HG03520 (cell line): ENCODE data around the gene TRIM54.
"Not testable (repeated sequence)": the region's sequence is repeated elsewhere in the genome, so short reads cannot be mapped to it uniquely, and the experiment has no call there.

Experiments used
- ATAC-seq: cut with Tn5 transposase; IDR thresholded peaks from one replicate; pipeline ENCODE4 v1.9.1; 2021; ENCODE audit warnings: mild to moderate bottlenecking, moderate library complexity; ENCODE audit not compliant: unreplicated experiment

Gene TRIM54

DNA sequence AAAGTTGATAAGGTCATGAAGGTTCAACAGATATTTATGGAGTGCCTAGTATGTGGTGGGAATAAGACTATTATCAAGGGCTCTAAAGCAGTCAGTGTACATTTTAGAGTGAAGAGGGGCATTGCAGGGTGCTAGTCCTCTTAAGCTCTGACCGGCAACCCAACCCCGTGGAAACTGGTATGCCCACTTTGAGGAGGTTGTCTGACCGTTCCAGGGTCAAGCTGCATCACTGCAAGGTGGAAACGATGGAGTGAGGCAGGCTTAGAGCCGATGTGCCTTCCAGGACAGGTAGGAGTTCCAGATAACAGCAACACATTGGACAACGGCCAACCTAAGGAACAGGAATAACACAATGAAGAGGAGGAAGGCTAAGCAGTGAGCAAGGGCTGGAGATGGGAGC lies 27.4 kb downstream of the TRIM54 start:
- no peak for ATAC-seq

DNA sequence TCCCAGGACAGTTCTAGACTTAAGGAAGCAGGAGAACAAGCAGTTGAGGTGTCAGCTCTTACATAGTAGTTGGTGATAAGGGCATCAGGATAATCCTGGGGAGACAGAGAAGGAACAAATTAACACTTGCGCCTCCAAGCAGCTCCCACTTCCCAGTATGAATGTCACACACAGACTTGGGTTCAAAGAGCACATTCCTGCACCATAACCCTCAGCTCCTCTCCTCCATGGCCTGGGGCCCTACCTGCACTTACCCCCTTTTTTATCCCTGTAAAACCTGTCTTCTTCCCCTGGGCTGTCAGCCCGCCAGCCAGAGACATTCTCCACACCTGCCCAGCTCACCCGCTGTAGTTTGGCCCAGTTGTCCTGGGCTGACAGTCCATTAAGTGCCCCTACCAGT lies 29.9 kb downstream of the TRIM54 start:
- ATAC-seq: no peak

DNA sequence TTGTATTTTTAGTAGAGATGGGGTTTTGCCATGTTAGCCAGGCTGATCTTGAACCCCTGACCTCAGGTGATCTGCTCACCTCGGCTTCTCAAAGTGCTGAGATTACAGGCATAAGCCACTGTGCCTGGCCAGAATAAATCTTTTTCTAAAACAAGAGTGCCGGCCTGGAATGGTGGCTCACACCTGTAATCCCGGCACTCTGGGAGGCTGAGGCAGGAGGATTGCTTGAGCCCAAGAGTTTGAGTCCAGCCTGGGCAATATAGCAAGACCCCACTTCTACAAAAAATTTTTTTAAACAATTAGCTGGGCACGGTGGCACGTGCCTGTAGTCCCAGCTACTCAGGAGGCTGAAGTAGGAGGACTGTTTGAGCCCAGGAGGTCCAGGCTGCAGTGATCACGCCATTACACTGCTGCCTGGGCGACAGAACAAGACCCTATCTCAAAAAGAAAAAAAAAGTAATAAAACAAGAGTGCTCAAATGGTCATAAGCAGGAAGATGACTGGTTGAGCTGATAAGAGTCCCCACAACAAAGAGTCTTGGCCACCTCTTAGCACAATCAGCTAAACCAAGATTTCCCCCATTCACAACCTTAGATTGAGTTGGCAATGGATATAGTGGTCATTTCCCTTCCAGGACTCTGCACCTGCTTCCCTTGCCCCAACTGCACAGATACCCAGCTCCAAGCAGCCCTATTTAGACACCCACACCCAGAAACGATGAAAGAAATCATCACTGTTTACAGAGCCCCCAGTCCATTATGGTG lies 31.8 kb downstream of the TRIM54 start:
- ATAC-seq: no peak

DNA sequence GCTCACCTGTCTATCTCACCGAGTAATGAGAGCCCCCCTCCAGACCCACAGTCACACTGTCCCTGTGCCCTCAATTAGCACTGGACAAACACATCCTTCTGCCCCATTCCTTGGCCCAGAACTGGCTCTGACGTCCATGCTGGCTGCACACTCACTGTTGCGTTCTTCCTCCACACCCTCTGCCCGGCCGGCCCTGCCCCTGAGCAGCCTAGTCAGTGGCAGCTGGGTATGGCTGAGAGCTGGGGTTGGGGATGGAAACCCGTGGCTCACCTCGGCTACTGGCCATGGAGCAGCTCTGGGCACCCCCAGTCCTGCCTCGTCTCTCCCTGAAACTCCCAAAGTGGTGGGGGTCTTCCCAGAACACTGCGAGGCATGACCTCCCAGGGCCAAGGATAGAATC lies 32.5 kb downstream of the TRIM54 start:
- no peak for ATAC-seq

DNA sequence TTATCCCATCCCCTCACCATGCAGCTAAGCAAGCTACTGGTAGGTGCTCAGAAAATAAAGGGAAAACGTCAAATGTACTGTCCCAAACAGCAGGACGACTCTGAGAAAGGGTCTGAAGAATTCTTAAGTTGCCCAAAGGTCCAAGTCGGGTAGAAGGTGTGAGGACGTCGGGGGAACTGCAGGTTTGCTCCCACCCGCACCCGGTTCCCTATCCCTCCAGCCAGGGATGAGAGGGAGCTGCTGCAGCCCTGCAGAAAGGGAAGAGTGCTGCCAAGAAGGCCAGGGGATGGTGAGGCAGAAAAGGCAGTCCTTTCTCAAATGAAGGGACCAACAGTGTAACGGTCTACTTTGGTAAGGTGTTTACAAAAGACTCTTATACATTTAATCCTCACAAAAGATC lies 32.9 kb downstream of the TRIM54 start:
- ATAC-seq: no peak

DNA sequence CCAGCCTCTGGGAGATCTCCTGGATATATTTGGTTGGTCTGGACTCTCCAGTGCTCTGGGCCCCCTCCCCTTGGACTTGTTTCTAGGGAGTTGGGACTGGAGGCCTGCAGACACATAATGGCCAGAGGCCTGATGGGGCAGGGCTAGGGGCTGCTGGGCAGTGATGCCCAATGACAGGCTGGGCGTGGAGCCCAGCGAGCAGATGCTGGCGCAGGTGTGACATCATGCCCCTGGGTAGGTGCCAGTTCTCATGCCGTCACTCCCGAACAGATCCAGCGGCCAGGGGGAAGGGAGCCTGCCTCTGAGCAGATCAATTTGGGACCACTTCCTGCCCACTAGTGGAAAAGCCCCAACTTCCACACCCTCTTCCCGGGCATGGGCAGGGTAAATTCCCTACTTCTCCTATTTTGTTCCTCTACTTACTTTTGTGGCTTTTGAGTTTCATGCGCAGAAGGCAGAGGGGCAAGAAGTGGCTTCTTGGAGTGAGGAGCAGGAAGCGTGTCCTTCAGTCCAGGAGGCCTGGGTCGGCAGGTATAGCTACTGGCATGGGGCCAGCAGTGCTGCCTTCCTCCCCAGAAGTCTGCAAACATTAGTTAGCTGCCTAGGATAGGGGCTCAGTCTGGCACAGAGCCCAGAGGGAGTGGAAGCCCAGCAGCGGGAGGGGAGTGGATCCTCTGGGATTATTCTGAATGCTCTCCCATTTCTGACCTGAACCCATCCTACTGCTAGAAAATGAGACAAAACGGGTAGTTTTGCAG lies 34.6 kb downstream of the TRIM54 start:
- ATAC-seq: no peak

DNA sequence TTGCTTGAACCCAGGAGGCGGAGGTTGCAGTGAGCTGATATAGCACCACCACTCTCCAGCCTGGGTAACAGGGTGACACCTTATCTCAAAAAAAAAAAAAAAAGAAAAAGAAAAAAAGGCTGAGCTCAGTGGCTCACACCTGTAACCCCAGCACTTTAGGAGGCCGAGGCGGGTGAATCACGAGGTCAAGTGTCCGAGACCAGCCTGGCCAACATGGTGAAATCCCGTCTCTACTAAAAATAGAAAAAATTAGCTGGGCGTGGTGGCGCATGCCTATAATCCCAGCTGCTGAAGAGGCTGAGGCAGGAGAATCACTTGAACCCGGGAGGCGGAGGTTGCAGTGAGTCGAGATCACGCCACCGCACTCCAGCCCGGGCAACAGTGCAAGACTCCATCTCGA lies 37.6 kb downstream of the TRIM54 start:
- ATAC-seq: not testable (repeated sequence)

DNA sequence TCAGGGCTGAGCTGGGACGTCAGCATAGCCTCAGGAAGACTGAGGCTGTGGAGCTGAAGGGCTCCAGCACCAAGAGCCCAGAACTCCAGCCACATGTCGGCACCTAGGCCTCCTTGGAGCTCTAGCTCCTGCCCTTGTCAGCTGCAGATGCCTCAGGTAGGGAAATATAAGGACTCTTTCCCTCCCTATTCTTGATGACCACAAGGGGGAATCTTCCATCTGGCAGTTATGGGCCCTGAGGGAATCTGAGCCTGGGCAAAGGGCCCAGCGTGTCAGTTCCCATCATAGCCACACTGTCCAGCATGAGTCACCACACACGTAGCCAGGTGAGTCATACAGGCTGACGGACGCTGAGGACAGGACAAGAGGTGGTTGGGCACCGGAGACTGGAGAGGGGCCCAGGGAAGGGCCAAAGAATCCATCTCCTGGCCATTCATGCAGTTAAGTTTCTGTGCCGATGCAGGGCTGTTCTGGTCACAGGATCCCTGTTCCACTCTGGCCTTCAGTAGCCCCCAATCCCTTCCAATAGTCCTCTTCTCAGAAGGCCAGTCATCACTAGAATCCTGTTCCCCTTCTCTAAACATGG lies 38.8 kb downstream of the TRIM54 start:
- no peak for ATAC-seq

DNA sequence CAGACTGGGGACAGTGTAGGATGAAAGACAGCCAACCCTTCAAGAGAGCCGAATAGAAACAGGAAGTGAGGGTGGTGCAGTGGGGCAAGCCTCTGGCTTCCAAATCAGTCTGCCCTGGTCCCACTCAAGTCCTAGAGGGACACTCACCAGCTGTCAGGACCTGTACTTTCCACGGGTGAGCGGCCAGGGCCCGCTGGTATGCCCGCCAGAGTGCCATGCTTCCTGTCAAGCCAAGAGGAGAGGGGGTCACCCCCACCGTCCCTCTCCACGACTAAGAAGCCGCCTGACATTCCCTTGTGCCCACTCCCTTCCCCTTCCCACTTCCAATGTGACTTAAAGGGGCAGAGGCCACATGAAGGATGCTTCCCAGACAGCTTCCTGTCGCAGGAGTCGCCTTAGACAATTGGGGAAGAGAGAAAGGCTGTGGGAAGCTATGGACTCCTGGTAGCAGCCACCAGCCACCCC lies 40.1 kb downstream of the TRIM54 start:
- ATAC-seq: no peak

DNA sequence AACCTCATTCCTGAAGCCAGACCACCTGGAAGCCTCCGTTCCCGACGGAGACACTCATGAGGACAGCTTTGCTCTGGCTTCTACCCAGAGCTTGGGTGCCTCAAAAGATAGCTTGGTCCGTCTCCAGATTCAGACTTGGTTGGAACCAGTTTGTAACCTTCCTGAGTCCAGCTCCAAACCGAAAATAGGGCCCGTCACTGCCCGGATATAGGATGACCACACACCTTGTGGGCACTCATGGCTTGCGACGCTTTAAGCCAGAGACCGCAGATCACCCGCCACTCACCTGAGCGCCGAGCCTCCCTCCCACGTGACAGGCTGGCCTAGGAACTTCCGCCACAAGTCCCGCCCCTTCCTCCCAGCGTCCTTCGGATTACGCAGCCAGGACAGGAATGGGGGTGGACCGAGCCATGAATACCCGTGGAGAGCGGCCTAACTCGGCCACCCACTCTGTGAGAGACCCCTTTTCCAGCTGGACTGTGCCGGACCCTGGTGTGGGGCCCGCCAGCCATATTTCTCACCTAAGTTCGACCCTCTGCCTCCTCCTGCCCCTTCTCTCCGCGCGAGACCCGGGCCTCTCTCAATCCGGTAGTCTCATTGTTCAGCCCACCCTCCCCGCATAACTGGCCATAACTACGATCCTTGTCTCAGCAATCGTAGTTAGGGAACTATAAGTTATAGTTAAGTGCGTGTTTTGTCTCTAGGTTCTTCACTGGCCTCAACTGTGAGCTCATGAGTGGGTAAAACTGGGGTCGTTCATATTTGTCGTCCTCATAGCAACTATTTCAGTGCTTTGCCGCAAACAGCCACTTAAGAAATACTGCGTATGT lies 40.8 kb downstream of the TRIM54 start, which contains the start of gene MPV17:
MPV17 (minus strand) TSS at position 332 of the 830 bp plus-strand sequence. CDS start 580 bp downstream, outside the sequence.
- ATAC-seq: peak; percentile 89

DNA sequence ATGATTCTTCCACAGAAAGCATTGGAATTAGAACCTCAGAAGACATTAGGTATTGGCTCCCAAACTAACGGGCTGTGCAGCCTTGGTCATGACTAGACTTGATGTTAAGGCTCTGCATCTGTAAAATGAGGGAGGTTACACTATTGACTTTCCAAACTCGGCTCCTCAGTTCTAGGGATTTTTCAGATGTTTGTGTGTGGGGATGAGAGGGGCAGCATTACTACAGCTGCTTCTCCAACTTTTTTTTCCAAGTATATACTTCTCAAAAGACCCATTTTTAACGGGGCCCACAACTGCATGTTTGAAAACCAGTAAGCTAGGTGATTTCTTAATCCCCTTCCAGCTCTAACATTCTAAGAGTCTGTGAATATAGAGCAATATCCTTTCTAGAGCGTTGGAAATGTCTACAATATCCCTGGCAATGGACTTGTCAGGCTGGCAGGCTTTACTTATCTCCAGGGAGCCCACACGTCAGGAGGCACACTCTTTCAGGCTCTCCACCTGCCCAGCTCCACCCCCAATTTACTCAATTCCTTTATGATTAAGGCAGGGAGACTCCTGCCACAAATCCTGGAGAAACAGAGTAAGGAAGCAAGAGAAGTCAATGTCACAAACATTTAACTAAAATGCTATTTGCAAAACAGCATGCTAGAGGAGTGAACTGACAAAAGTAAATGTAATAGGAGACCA lies 41.5 kb downstream of the TRIM54 start:
- no peak for ATAC-seq

DNA sequence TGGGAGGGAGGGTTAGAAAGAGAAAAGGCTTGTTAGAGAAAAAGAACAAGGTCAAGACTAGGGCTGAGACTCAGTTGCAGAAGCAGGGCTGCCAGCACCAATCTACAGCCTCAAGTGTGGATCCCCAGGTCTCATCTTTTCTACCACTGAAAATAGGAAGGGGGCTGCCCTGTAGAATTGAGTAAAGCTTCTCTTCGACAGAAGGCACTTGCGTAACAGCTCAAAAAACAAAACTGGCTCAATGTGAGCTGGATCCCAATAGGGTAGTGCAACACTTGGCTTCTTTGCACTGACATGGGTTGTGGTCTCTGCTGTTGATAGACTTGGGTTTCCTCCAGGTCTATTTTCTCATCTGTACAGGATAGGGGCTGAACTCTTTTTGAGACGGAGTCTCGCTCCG lies 42.5 kb downstream of the TRIM54 start:
- no peak for ATAC-seq

DNA sequence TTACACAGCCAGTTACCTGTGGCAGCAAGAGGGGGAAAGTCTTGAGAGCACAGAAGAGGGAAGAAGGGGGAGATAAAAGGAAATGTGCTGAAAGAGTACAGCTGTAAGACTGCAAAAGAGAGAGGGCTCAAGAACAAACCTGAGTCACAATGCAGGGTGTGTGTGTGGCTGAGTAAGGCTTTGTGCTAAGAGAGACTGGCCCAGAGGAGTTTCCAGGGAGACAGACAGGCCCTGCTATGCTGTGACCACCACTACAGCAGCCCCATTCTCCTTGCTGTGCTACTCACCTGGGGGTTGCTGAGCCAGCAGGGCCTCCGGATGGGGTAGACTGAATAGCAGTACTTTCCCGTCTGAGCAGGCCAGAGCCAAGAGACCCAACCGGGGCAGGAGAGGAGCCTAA lies 53.1 kb downstream of the TRIM54 start:
- ATAC-seq: no peak

DNA sequence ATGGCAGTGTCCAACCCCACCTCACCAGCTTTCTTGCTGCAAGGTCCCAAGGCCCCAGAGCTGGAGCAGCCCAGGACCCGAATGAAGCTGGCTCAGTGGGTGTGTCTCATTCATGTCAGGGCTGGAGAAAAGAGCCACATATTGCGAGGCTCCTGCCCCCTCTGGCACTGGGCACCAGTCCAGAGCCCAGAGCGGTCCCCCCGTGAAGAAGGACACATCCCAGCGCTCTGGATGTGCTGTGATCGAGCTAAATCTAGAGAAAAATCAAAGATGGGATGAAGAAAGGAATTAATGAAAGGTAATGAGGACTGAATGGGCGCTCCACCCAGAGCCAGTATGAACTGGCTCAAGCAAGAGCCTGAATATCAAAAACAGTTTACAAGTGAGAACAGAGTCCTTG lies 53.9 kb downstream of the TRIM54 start:
- no peak for ATAC-seq

DNA sequence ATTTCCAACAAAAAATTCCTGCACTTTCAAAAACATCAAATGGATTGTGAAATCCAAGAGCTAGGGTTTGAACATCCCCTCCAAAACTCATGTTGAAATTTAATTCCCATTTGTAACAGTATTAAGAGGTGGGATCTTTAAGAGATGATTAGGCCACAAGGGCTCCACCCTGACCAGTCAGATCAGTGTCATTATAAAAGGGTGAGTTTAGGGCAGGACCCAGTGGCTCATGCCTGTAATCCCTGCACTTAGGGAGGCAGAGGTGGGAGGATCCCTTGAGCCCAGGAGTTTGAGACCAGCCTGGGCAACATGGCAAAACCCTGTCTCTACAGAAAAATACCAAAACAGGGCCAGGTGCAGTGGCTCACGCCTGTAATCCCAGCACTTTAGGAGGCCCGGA lies 65.4 kb downstream of the TRIM54 start:
- ATAC-seq: no peak

DNA sequence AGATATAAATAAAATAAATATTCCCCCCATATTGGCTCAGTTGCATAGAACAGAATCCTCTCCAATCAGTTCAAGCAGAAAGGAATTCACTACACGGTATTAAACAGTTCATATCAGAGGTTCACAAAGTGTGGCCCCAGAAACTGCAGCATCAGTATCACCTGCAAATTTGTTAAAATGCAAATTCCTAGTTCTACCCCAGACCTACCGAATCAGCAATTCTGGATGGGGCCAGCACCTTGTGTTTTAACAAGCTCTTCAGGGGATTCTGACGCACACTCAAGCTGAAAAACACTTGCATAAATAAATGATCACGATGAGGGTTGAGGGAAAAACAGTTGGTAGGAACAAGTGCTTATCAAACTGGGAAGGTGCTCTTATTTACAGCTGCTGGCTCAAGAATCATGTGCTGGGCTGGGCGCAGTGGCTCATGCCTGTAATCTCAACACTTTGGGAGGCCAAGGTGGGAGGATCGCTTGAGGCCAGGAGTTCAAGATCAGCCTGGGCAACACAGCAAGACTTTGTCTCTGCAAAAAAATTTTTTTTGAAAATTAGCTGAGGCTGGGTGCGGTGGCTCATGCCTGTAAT lies 68.0 kb downstream of the TRIM54 start:
- ATAC-seq: no peak

DNA sequence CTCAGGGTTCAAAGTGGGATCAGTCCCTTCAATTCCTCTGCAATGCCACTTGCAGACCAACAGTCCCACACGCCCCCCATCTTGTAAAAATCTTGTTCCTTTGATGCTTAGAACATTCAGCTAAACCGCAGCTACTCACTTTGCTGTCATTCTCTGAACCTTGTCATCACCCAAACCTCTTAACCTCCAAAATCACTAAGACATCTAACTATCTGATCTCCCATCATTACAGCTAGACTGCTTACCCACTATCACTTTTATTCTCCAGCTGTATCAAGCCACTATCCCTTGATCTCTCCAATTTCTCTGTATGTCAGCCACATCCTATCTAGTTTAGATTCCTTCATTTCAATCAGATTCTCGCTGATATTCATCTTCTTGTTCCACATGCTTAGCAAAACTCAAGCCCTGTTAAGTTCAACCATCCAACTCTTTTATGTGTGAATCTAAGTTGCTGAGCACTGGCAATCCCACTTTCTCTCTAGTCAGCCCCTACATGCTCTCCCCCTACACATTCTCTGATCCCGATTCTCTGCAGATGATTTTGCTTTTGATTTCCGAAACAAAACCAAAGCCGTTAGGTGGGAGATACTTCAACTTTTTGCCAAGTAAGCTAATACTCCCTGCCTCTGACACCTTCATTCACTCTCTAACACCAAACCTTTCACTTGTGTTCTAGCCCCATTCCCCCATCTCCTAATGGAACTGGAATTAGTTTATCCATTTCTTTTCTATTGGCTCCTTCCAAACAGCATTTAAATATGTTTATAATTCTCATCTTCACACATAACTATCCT lies 69.8 kb downstream of the TRIM54 start:
- no peak for ATAC-seq

DNA sequence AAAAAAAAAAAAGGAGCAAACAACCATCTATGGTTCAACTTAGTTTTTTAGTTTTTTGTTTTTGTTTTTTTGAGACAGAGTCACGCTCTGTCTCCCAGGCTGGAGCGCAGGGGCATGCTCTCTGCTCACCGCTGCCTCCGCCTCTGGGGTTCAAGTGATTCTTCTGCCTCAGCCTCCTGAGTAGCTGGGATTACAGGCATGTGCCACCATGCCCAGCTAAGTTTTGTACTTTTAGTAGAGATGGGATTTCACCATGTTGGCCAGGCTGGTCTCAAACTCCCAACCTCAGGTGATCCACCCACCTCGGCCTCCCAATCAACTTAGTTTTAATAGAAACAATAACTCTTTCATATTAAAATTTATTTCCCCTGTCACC lies 71.1 kb downstream of the TRIM54 start:
- not testable (repeated sequence) for ATAC-seq
